HG02588 (cell line): ENCODE results near the gene ADAM23.

Experiments used
- ATAC-seq: cut with Tn5 transposase; IDR thresholded peaks from one replicate; pipeline ENCODE4 v1.9.1; 2021; ENCODE audit warnings: mild to moderate bottlenecking, moderate library complexity; ENCODE audit not compliant: unreplicated experiment

Gene ADAM23

DNA sequence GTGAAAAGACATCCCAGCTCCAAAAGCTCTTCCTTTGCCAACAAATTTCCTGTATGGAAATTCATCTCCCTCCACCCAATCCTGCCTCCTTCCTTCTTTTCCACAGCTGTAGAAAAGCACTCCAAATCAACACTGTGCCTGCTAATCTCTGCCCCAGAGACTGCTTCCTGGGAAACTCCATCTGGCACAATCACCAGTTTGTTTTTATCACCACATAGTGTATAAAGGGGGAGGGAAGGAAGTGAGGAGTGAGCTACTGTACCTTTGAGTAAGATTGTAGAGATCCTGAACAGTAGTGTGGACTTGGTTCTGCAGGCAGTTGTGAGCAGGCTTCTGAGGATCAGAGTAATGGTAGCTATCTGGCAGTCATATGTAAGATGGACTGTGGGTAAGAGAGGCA, 184.3 kb downstream of the ADAM23 start:
- ATAC-seq, result no peak

DNA sequence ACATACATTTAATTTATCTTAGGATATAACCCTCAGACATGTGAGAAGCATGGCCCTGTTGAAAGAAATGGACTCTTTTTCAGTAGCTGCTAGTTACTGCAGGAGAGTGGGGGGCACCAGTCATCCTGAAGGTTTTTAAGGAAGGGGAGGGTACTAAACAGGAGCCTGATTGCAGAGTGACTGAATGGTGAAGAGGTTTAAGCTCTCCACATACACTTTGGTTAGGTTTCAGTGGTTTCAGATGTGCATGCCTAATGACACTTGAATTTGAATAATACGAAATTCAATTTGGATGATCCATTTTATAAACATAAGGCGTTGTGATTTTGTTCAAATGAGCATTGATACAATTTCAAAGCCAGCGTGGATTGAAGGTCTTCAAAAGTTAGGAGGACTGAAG, 188.0 kb downstream of the ADAM23 start:
- ATAC-seq, result no peak

DNA sequence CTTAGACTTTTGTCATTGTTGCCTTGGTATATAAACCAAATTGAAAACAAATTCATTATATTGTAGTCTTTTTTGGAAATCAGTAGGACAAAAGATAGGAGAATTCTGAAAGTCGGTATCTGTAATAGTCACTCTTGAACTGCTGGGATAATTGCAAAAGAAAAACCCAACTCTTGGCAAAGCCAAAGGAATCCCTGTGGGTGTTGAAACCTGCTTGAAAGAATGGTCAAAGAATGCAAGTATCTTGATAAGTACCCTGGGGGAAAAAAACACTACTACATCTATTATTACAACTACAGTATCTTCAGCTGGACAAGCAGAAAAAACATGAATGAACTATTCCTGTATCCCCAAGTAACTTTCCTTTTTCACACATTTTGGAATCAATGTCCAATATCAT, 191.7 kb downstream of the ADAM23 start:
- no peak for ATAC-seq

DNA sequence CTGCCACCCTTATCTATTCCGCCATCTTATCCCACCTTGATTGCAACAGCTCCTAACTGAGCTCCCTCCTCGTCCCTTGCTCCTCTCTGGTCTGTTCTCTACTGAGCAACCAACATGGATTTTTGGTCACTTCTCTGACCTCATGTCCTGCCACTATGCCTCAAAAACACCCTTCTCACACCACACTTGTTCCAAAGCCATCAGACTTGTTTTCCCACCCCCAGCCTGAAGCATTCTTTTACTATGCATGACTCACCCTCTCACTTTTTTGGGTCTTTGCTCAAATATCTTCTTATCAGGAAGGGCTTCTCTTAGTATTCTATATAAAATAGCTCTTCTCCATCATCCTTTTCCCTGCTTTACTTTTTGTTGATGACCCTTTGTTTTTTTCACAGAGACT, 196.3 kb downstream of the ADAM23 start:
- ATAC-seq, result no peak

DNA sequence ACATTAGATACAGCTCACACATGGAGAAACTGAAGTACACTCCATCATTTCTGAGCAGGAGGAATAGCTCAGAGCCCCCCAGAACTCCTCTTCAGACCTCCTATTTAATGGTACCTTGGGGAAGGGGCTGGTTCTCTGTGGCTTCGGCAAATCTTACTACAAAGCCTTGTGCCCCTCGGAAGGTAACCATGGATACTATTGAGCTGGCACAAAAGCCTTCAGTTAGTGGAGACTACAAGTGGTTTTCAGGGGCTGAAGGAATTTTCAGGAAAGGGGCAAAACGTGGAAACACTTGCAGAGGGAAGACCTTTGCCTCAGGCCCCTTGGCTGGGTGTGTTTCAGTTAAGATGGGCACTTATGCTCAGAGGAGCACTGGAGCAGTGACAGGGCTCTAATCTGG, 197.9 kb downstream of the ADAM23 start:
- no peak for ATAC-seq

DNA sequence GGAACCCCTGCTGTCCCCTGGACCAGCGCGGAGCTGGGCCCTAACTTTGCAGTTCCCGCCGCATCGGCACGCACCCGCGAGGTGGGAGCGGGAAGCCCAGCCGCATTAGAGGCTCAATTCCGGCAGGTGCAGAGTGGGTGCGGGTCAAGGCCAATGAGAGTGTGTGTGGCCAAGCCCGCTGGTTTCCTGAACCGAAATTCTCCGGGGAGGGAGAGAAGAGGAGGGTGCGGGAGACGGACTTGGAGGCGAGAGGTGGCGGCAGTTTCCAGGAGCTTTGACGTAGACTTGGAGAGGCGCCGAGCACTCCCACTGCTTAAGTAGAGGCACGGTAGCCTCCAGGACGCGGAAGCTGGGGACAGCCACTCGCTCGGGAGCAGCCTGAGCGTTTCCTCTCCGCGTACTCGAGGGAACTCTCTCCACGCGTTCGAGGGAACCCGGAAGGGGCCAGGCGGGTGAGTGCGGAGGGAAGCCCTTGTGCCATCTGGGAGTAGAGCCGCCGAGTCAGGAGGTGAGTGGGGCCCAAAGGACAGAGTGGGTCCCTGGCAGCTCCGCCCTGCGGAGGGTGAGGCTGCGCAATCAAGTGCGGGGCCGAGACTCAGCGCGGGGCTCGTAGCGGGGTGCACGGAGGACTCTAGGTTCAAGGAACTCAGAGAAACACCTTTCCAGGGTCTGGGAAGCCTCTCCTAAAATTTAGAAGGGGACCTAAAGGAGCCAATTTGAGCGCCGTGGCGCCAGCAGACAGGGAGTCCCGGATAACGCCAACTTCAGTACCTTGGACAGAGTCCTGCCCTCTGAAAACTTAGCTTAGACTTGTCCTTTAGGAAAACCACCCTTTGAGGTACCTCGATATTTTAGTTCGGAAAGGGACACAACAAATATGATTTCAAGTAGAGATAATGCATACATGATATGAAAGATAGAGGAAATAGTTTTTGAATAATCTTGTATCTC, 199.0 kb downstream of the ADAM23 start, which contains the start of gene FAM237A:
Gene FAM237A (plus strand): TSS at position 413 of the 951 bp plus-strand sequence. CDS start 1,750 bp downstream, outside the sequence.
- no peak for ATAC-seq

DNA sequence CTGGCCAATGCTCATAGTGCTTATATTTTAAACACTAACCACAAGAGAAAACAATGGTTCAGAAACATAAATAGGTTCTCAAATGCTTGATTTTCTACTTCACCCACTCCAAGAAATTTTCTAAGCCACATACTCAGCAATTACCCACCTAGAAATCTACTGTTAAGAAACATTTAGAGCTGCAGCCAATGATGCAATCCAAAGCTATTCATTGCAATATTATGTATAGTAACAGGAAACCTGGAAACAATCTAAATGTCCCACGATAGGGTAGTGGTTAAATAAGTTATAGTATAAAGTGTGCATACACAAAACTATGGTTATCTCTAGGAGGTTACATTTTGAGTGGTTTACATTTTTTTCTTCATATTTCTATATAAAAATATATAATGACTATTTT, 204.7 kb downstream of the ADAM23 start:
- no peak for ATAC-seq

DNA sequence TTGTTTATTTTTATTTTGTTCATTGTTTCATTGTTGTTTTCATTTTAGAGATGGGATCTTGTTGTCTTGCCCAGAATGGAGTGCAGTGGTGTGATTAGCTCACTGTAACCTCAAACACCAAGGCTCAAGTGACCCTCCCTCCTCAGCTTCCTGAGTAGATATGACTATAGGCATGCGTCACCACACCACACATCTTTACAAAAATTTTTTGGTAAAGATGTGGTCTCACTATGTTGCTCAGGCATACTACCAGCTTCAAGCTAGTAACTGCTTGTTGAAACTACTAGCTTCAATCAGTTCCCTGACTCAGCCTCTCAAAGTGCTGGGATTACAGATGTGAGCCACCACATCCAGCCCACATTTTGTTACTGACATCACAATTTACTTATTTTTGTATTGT, 213.8 kb downstream of the ADAM23 start:
- ATAC-seq, result no peak

DNA sequence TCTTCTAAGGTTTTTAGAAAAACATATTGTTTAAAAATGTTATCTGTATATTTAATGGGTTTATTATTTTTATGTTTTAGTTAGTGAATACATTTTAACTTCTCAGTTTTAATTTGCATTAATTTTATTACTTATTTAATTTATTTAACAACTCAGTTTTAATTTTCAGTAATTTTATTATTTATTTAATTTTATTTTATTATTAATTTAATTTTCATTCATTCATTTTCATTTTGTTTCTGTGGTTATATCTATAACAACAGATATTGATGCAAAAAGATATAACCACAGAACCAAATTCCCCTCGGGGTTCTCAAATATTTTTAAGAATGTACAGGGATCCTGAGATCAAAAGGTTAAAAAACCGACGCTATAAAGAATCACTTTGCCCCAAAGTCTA, 221.9 kb downstream of the ADAM23 start:
- ATAC-seq, result no peak
